Measurements from ENCODE around the gene PTCD2. TPM values are rescaled to one million over a fixed set of nuclear protein-coding genes. Genes with fewer than 3 reads are reported as not detected.
A peak's percentile ranks its signal among the peaks of the same experiment; 100 is the strongest.

The PTCD2 gene
- total and polyA plus RNA-seq, 9 of the 15 experiments (the other 6 are each of a cell fraction or from before 2014, with no cell fraction given), result 11.9 to 28.5 (median 18.6) TPM

DNA sequence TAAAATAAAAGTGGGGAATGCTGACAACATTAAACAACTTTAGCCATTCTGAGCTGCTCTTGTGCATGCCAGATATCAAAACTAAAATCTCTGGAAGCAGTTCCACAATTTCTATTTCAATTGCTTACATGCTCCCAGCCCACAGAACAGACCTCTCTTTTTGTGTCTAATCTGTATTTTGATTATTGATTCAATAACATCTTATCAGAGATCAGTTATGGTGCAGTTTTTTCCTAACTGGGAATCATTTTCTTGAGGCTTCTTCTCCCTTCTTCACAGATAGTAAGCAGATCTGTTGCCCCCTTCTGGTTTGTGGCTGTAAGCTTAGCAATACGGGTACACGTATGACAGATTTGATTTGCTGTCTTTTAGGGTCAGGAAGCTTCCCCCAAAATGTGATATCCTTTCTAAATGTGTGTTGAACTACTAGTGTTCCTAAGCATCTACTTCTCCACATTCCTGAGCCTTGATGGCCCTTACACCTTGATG, 39.5 kb upstream of the PTCD2 start (continued):
- TF ChIP-seq ZNF232 (CRISPR knock-in tag; IDR thresholded peaks at IDR 0.05) (no peak), MEIS2 (IDR thresholded peaks at IDR 0.05; ENCODE audit: partially characterized antibody) (peak; percentile 82), GABPB2 (CRISPR knock-in tag; conservative IDR thresholded peaks at IDR 0.05) (no peak), SMAD4 (CRISPR knock-in tag; conservative IDR thresholded peaks at IDR 0.05) (peak; percentile 66), IFI16 (CRISPR knock-in tag; IDR thresholded peaks at IDR 0.05) (0 out of 2 replicates have a peak, but pooled peaks have one; percentile 55), DPF2 (IDR thresholded peaks at IDR 0.05) (0 out of 2 replicates have a peak, but pooled peaks have one; percentile 27), SP2 (IDR thresholded peaks at IDR 0.05; ENCODE audit: extremely low read depth, low read depth, low read length, poor library complexity, severe bottlenecking) (no peak), CC2D1A (IDR thresholded peaks at IDR 0.05) (0 out of 2 replicates have a peak, but pooled peaks have one; percentile 31), SAFB (IDR thresholded peaks at IDR 0.05; ENCODE audit: borderline replicate concordance, low read depth, low read length) (no peak), HEY1 (CRISPR knock-in tag; IDR thresholded peaks at IDR 0.05; ENCODE audit: borderline replicate concordance) (no peak), HDAC6 (IDR thresholded peaks at IDR 0.05; ENCODE audit: low read depth, low read length) (no peak), POLR2G (IDR thresholded peaks at IDR 0.05; ENCODE audit: low read depth, low read length) (no peak), ZNF239 (CRISPR knock-in tag; IDR thresholded peaks at IDR 0.05) (peak; percentile 23; the same call in 1 of the 2 replicates), MCM7 (IDR thresholded peaks at IDR 0.05) (no peak), ZNF764 (CRISPR knock-in tag; IDR thresholded peaks at IDR 0.05; ENCODE audit: low read depth) (no peak), MTA3 (IDR thresholded peaks at IDR 0.05; ENCODE audit: borderline replicate concordance) (no peak), NFXL1 (CRISPR knock-in tag; IDR thresholded peaks at IDR 0.05) (no peak), RBFOX2 (IDR thresholded peaks at IDR 0.05; ENCODE audit: low read depth, low read length) (no peak), HDAC3 (IDR thresholded peaks at IDR 0.05; ENCODE audit: borderline replicate concordance, partially characterized antibody) (no peak), FOXM1 (IDR thresholded peaks at IDR 0.05; ENCODE audit: low read depth) (no peak), FOXM1 (CRISPR knock-in tag; IDR thresholded peaks at IDR 0.05; ENCODE audit: low read depth) (no peak), PCBP1 (IDR thresholded peaks at IDR 0.05; ENCODE audit: low read depth, low read length, poor library complexity, severe bottlenecking) (no peak)
- TF ChIP-seq, protein P1, sequence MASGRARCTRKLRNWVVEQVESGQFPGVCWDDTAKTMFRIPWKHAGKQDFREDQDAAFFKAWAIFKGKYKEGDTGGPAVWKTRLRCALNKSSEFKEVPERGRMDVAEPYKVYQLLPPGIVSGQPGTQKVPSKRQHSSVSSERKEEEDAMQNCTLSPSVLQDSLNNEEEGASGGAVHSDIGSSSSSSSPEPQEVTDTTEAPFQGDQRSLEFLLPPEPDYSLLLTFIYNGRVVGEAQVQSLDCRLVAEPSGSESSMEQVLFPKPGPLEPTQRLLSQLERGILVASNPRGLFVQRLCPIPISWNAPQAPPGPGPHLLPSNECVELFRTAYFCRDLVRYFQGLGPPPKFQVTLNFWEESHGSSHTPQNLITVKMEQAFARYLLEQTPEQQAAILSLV (tag; IDR thresholded peaks at IDR 0.05), result no peak
- TF ChIP-seq, protein P2, sequence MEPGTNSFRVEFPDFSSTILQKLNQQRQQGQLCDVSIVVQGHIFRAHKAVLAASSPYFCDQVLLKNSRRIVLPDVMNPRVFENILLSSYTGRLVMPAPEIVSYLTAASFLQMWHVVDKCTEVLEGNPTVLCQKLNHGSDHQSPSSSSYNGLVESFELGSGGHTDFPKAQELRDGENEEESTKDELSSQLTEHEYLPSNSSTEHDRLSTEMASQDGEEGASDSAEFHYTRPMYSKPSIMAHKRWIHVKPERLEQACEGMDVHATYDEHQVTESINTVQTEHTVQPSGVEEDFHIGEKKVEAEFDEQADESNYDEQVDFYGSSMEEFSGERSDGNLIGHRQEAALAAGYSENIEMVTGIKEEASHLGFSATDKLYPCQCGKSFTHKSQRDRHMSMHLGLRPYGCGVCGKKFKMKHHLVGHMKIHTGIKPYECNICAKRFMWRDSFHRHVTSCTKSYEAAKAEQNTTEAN (CRISPR knock-in tag; IDR thresholded peaks at IDR 0.05), result no peak
- TF ChIP-seq, protein P3, sequence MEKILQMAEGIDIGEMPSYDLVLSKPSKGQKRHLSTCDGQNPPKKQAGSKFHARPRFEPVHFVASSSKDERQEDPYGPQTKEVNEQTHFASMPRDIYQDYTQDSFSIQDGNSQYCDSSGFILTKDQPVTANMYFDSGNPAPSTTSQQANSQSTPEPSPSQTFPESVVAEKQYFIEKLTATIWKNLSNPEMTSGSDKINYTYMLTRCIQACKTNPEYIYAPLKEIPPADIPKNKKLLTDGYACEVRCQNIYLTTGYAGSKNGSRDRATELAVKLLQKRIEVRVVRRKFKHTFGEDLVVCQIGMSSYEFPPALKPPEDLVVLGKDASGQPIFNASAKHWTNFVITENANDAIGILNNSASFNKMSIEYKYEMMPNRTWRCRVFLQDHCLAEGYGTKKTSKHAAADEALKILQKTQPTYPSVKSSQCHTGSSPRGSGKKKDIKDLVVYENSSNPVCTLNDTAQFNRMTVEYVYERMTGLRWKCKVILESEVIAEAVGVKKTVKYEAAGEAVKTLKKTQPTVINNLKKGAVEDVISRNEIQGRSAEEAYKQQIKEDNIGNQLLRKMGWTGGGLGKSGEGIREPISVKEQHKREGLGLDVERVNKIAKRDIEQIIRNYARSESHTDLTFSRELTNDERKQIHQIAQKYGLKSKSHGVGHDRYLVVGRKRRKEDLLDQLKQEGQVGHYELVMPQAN (IDR thresholded peaks at IDR 0.05; ENCODE audit: borderline replicate concordance), result no peak
- TF ChIP-seq, protein P4, sequence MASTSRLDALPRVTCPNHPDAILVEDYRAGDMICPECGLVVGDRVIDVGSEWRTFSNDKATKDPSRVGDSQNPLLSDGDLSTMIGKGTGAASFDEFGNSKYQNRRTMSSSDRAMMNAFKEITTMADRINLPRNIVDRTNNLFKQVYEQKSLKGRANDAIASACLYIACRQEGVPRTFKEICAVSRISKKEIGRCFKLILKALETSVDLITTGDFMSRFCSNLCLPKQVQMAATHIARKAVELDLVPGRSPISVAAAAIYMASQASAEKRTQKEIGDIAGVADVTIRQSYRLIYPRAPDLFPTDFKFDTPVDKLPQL (IDR thresholded peaks at IDR 0.05; ENCODE audit: extremely low read depth, insufficient read length), result no peak
